Embryonic facial prominence (tissue), 1 donor: ENCODE measurements around the gene ZBTB9.

Experiments used
- DNase-seq: peaks from one replicate; pipeline ENCODE4 v3.0.0-alpha.2; 2016; ENCODE audit errors: extremely low spot score

ZBTB9 gene

GRCh38 chr6:33433001-33433543 lies 21.3 kb upstream of the ZBTB9 start:
- DNase-seq: no peak

- no peak for DNase-seq
These were observed 20.7 kb upstream of the ZBTB9 start for GRCh38 chr6:33433544-33434191.

GRCh38 chr6:33434961-33435360 lies 19.4 kb upstream of the ZBTB9 start:
- no peak for DNase-seq

- no peak for DNase-seq
These were observed 16.7 kb upstream of the ZBTB9 start for GRCh38 chr6:33437666-33438065.

GRCh38 chr6:33438978-33439594 lies 15.3 kb upstream of the ZBTB9 start:
- DNase-seq: no peak

- DNase-seq: no peak
These were observed 14.3 kb upstream of the ZBTB9 start for GRCh38 chr6:33439956-33440648.

GRCh38 chr6:33440649-33441309 lies 13.6 kb upstream of the ZBTB9 start:
- DNase-seq: no peak

- DNase-seq: no peak
These were observed 12.9 kb upstream of the ZBTB9 start for GRCh38 chr6:33441457-33441856.

GRCh38 chr6:33442283-33442682 lies 12.1 kb upstream of the ZBTB9 start:
- DNase-seq: no peak

GRCh38 chr6:33443025-33443424 lies 11.4 kb upstream of the ZBTB9 start:
- DNase-seq: no peak

- no peak for DNase-seq
These were observed 10.5 kb upstream of the ZBTB9 start for GRCh38 chr6:33443619-33444504.

- DNase-seq: no peak
These were observed 9.2 kb upstream of the ZBTB9 start for GRCh38 chr6:33445119-33445603.

GRCh38 chr6:33446356-33446755 lies 8.0 kb upstream of the ZBTB9 start:
- DNase-seq: no peak

GRCh38 chr6:33450434-33450833 lies 3.9 kb upstream of the ZBTB9 start:
- no peak for DNase-seq

GRCh38 chr6:33451606-33452005 lies 2.8 kb upstream of the ZBTB9 start:
- DNase-seq: no peak

GRCh38 chr6:33452496-33452895 lies 1.9 kb upstream of the ZBTB9 start:
- DNase-seq: no peak

- no peak for DNase-seq
These were observed 875 bp upstream of the ZBTB9 start for GRCh38 chr6:33453393-33454008.

- DNase-seq: no peak
These were observed 675 bp downstream of the ZBTB9 start for GRCh38 chr6:33455051-33455450.

- DNase-seq: no peak
These were observed 1.8 kb downstream of the ZBTB9 start for GRCh38 chr6:33456156-33456555.

GRCh38 chr6:33458676-33459075 lies 4.3 kb downstream of the ZBTB9 start:
- no peak for DNase-seq

GRCh38 chr6:33459226-33459625 lies 4.8 kb downstream of the ZBTB9 start:
- no peak for DNase-seq
